Measurements from ENCODE around the gene ADAM19. TPM values are rescaled to one million over a fixed set of nuclear protein-coding genes. Genes with fewer than 3 reads are reported as not detected.

ADAM19 gene
- polyA plus RNA-seq, 2 donors, result 2.1 to 2.3 TPM

DNA sequence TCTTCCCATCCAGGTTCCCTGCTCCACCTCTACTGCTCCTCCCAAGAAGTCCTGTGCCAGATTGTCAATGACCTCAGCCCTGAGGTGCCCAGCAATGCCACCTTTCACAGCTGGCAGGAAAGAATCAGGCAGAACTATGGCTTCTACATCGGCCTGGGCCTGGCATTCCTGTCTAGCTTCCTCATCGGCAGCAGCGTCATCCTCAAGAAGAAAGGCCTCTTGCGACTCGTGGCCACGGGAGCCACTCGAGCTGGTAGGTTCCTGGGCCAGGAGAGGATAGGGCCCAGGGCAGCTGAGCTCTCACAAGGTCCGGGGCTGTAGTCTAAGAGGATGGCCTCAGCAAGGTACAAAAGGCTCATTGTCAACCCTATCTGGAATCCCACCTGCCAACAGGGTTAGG lies 112.5 kb downstream of the ADAM19 start:
- H3K27me3 ChIP-seq (ENCODE audit: control insufficient read depth in 1 of 2, insufficient read depth in 2 of 2, low read length in 2 of 2), result no peaks in the 10 kb centered on the region
- no peaks in the 10 kb centered on the region for H3K9me3 ChIP-seq (ENCODE audit: control insufficient read depth in 2 of 2, insufficient read depth in 1 of 2, low read depth in 1 of 2, low read length in 1 of 2)
- no peak overlapping the region for H3K4me3 ChIP-seq (ENCODE audit: low read depth in 1 of 2, low read length in 2 of 2)
- H3K36me3 ChIP-seq (ENCODE audit: control insufficient read depth in 2 of 2, insufficient read depth in 2 of 2, low read length in 1 of 2), result peaks cover 0 to 7% of the 10 kb centered on the region in 2 donors
- H3K4me1 ChIP-seq (ENCODE audit: control insufficient read depth in 2 of 2, insufficient read depth in 2 of 2, low read length in 1 of 2), result peaks cover 2 to 16% of the 10 kb centered on the region in 2 donors
- WGBS, 2 donors, result 91 to 93% methylated on average over 8 of the region's 8 CpGs
- H3K27ac ChIP-seq (ENCODE audit: low read depth in 2 of 2, low read length in 1 of 2), result peak overlapping the region in 1 of 2 donors; percentile 77

DNA sequence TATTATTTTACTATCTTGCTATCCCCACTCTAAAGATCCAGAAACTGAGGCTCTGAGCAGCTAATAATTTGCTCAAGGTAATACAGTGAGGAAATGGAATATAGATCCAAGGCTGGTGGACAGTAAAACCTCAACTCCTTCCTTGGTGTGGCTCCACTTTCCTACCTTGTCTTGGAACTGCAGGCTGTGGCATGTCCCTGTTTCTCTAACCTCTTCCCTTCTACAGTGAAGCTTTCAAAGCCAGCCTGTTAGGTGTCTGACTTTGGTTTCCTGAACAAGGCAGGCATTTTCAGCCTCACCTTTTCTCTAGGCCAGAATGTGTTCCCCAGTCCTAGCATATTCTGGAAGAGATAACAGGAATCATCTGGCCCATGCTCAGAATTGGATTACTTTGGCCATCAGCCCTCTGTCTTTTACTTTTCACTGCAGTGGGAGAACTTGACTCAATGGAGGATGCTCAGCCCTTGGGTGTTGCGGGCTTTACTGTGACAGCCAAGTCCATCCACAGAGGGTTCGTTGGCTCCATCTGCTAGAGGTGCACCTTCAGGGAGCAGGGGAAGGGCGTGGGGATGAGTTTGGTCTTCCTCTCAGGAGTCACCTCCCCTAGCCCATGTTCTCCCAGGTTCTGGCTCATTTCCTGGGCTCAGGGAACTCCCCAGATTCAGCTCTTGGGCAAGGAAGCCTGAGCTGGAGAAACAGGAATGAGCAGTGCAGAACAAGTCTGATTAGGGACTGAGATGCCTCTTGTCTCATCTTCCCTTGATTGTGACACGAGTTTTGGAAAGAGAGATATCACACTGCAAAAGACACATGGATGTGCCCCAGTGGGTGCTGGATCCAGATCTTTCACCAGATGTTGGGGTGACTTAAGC lies 114.4 kb downstream of the ADAM19 start:
- no peaks in the 10 kb centered on the region for H3K9me3 ChIP-seq (ENCODE audit: control insufficient read depth in 2 of 2, insufficient read depth in 1 of 2, low read depth in 1 of 2, low read length in 1 of 2)
- no peaks in the 10 kb centered on the region for H3K27me3 ChIP-seq (ENCODE audit: control insufficient read depth in 1 of 2, insufficient read depth in 2 of 2, low read length in 2 of 2)
- 60 to 65% methylated on average over 4 of the region's 4 CpGs for WGBS, 2 donors
- peaks cover 2 to 16% of the 10 kb centered on the region in 2 donors for H3K4me1 ChIP-seq (ENCODE audit: control insufficient read depth in 2 of 2, insufficient read depth in 2 of 2, low read length in 1 of 2)
- H3K36me3 ChIP-seq (ENCODE audit: control insufficient read depth in 2 of 2, insufficient read depth in 2 of 2, low read length in 1 of 2), result no peaks in the 10 kb centered on the region
- H3K4me3 ChIP-seq (ENCODE audit: low read depth in 1 of 2, low read length in 2 of 2), result peak overlapping the region in 1 of 2 donors; percentile 60
- peak overlapping the region; percentile 22 to 75 for H3K27ac ChIP-seq (ENCODE audit: low read depth in 2 of 2, low read length in 1 of 2)

DNA sequence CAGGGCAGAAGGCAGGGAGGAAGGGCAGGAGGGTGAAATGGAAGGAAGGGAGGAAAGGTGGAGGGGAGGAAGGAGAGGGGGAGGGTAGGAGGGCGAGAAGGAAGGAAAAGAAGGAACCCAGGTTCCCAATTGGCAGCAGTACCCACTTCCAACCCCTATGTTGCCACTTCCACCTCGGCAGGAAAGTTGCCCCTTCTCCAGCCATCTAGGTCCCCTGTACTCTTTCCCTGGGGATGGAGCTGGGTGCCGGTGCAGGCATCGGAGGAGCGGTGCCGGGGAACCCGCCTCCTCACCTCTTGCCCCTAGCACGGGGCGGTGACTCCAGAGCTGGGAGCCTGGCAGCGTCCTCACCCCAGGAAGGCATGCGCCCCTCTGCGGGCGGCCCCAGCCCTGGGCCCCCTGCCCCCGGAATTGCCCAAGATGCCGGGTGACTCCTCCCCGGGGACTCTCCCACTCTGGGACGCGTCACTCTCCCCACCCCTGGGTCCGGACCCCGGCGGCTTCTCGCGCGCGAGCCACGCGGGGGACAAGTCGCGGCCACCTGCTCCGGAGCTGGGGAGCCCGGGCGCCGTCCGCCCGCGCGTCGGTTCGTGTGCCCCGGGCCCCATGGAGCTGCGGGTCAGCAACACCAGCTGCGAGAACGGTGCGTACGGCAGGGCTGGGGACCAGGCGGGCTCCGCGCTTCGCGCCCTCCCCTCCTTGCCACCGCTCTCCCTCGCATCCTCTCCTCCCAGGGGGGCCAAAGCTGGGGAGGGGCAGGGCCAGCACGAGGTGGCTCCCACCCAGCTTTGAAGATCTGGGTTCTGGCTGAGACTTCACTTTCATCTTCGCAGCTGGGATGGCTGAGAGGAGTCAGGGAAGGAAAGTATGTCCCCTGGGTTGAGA lies 115.6 kb downstream of the ADAM19 start, which contains the start of gene NIPAL4:
NIPAL4 (plus strand) TSS at position 499 of the 885 bp plus-strand sequence; CDS start at position 607, 108 bp downstream.
- Histone ChIP-seq H3K36me3 (ENCODE audit: control insufficient read depth in 2 of 2, insufficient read depth in 2 of 2, low read length in 1 of 2) (no peaks in the 10 kb centered on the region), H3K4me1 (ENCODE audit: control insufficient read depth in 2 of 2, insufficient read depth in 2 of 2, low read length in 1 of 2) (peaks cover 2 to 16% of the 10 kb centered on the region in 2 donors), H3K27me3 (ENCODE audit: control insufficient read depth in 1 of 2, insufficient read depth in 2 of 2, low read length in 2 of 2) (no peaks in the 10 kb centered on the region), H3K4me3 (ENCODE audit: low read depth in 1 of 2, low read length in 2 of 2) (peak within 1 kb of the TSS; percentile 60 to 64), H3K27ac (ENCODE audit: low read depth in 2 of 2, low read length in 1 of 2) (peak within 1 kb of the TSS; percentile 22 to 76), H3K9me3 (ENCODE audit: control insufficient read depth in 2 of 2, insufficient read depth in 1 of 2, low read depth in 1 of 2, low read length in 1 of 2) (no peaks in the 10 kb centered on the region)
- WGBS, 2 donors, result 3% methylated on average over 45 to 54 of the region's 54 CpGs

DNA sequence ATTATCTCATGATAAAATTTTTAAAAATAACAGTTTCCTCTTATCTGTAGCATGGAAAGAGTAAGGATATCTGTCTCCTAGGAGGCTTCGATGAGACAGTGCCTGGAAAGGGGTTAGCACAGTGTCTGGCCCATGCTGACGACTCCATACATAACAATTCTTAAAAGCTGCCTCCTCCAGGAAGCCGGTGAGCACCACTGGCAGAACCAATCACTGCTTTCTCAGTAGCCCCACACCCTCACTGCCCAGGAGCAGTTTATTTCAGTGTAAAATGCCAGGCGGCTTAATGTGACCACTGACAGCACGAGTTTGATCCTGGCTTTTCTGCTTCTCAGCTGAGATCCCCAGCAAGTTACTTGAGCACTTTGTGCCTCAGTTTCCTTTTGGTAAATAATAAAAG lies 116.7 kb downstream of the ADAM19 start:
- peaks cover 2 to 12% of the 10 kb centered on the region in 2 donors for H3K4me1 ChIP-seq (ENCODE audit: control insufficient read depth in 2 of 2, insufficient read depth in 2 of 2, low read length in 1 of 2)
- 90 to 91% methylated on average over 5 of the region's 5 CpGs for WGBS, 2 donors
- H3K9me3 ChIP-seq (ENCODE audit: control insufficient read depth in 2 of 2, insufficient read depth in 1 of 2, low read depth in 1 of 2, low read length in 1 of 2), result no peaks in the 10 kb centered on the region
- no peak overlapping the region for H3K27ac ChIP-seq (ENCODE audit: low read depth in 2 of 2, low read length in 1 of 2)
- no peak overlapping the region for H3K4me3 ChIP-seq (ENCODE audit: low read depth in 1 of 2, low read length in 2 of 2)
- H3K27me3 ChIP-seq (ENCODE audit: control insufficient read depth in 1 of 2, insufficient read depth in 2 of 2, low read length in 2 of 2), result no peaks in the 10 kb centered on the region
- H3K36me3 ChIP-seq (ENCODE audit: control insufficient read depth in 2 of 2, insufficient read depth in 2 of 2, low read length in 1 of 2), result no peaks in the 10 kb centered on the region

DNA sequence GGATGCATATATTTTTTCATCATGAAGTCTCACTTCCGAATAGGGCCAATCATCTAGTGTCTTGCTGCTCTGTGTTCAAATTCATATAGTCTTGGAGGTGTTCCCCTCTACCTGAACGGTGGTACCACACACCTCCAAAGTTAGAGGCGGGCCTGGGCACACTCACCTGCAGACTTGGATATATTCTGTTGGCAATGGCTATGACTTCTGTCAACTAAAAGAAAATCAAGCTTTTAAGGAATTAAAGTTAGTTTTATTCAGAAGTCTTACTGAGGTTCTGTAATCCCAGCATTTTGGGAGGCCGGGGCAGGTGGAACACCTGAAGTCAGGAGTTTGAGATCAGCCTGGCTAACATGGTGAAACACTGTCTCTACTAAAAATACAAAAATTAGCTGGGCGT lies 118.2 kb downstream of the ADAM19 start:
- WGBS, 2 donors, result 92 to 94% methylated on average over 5 of the region's 5 CpGs
- Histone ChIP-seq H3K9me3 (ENCODE audit: control insufficient read depth in 2 of 2, insufficient read depth in 1 of 2, low read depth in 1 of 2, low read length in 1 of 2) (no peaks in the 10 kb centered on the region), H3K4me1 (ENCODE audit: control insufficient read depth in 2 of 2, insufficient read depth in 2 of 2, low read length in 1 of 2) (peaks cover 2 to 3% of the 10 kb centered on the region in 2 donors), H3K27me3 (ENCODE audit: control insufficient read depth in 1 of 2, insufficient read depth in 2 of 2, low read length in 2 of 2) (no peaks in the 10 kb centered on the region), H3K36me3 (ENCODE audit: control insufficient read depth in 2 of 2, insufficient read depth in 2 of 2, low read length in 1 of 2) (no peaks in the 10 kb centered on the region), H3K4me3 (ENCODE audit: low read depth in 1 of 2, low read length in 2 of 2) (no peak overlapping the region), H3K27ac (ENCODE audit: low read depth in 2 of 2, low read length in 1 of 2) (no peak overlapping the region)

DNA sequence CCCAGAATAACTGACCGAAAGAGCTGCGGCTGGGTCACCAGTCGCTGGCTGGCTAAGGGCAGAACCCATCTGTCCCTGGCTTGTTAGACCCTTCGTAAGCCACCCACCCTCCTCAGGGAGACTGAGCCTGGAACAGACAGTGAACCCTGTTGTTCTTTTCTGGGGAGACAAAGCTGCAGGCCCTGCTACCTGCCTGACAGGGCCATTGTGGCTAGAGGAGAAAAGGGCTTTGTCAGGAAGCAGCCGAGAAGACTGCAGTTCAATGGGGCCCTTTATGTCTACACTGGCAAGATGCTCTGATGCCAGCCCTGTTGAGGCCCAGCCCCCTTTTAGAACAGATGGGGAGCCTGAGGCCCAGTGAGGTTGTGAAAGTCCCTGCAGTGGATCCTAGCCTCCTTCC lies 119.3 kb downstream of the ADAM19 start:
- H3K4me1 ChIP-seq (ENCODE audit: control insufficient read depth in 2 of 2, insufficient read depth in 2 of 2, low read length in 1 of 2), result peaks cover 0 to 1% of the 10 kb centered on the region in 2 donors
- 79 to 96% methylated on average over 5 of the region's 5 CpGs for WGBS, 2 donors
- H3K27ac ChIP-seq (ENCODE audit: low read depth in 2 of 2, low read length in 1 of 2), result no peak overlapping the region
- no peaks in the 10 kb centered on the region for H3K36me3 ChIP-seq (ENCODE audit: control insufficient read depth in 2 of 2, insufficient read depth in 2 of 2, low read length in 1 of 2)
- no peaks in the 10 kb centered on the region for H3K27me3 ChIP-seq (ENCODE audit: control insufficient read depth in 1 of 2, insufficient read depth in 2 of 2, low read length in 2 of 2)
- H3K4me3 ChIP-seq (ENCODE audit: low read depth in 1 of 2, low read length in 2 of 2), result no peak overlapping the region
- no peaks in the 10 kb centered on the region for H3K9me3 ChIP-seq (ENCODE audit: control insufficient read depth in 2 of 2, insufficient read depth in 1 of 2, low read depth in 1 of 2, low read length in 1 of 2)

DNA sequence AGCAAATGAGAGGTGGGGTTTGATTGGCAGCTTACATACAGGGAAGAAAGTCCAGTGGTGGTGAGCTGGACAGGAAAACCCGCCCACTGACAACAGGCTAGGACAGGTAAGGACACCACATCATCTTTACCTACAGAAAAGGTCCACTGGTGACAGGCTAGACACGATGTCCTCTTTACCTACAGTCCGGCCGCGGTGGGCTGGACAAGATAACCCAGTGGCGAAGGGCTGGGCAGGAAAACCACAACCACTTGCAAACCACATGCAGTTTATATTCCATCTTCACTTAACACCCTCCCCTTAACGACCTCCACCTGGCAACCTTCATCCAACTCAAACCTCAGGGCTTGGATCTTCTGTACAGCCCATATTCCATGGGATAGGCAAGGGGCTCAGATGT lies 120.5 kb downstream of the ADAM19 start:
- no peaks in the 10 kb centered on the region for H3K36me3 ChIP-seq (ENCODE audit: control insufficient read depth in 2 of 2, insufficient read depth in 2 of 2, low read length in 1 of 2)
- WGBS, 2 donors, result 78 to 81% methylated on average over 7 of the region's 7 CpGs

DNA sequence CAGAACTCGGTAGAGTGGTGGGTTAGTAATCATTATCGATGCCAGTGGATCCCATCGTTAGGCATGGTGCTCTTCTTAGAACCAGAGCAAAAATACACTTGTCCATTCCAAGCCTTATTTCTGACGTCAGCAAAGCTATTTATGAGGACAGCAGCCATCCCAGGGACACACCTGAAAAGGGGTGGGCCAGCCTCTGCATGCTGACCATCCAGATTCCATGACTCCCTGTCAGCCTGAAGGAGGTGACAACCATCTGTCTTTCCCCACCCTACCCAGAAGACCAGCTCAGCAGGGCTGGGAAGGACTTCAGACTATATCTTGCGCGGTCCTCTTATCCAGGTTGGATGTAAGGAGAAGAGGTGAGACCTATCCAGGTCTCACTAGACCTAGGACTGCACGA lies 121.3 kb downstream of the ADAM19 start:
- Histone ChIP-seq H3K27me3 (ENCODE audit: control insufficient read depth in 1 of 2, insufficient read depth in 2 of 2, low read length in 2 of 2) (no peaks in the 10 kb centered on the region), H3K27ac (ENCODE audit: low read depth in 2 of 2, low read length in 1 of 2) (peak overlapping the region in 1 of 2 donors; percentile 59), H3K36me3 (ENCODE audit: control insufficient read depth in 2 of 2, insufficient read depth in 2 of 2, low read length in 1 of 2) (no peaks in the 10 kb centered on the region), H3K4me3 (ENCODE audit: low read depth in 1 of 2, low read length in 2 of 2) (no peak overlapping the region), H3K4me1 (ENCODE audit: control insufficient read depth in 2 of 2, insufficient read depth in 2 of 2, low read length in 1 of 2) (peaks cover 0 to 2% of the 10 kb centered on the region in 2 donors), H3K9me3 (ENCODE audit: control insufficient read depth in 2 of 2, insufficient read depth in 1 of 2, low read depth in 1 of 2, low read length in 1 of 2) (no peaks in the 10 kb centered on the region)
- WGBS, 2 donors, result 82 to 88% methylated on average over 7 of the region's 7 CpGs

More for the DNA sequence above, 120.5 kb downstream of the ADAM19 start:
- Histone ChIP-seq H3K4me3 (ENCODE audit: low read depth in 1 of 2, low read length in 2 of 2) (no peak overlapping the region), H3K9me3 (ENCODE audit: control insufficient read depth in 2 of 2, insufficient read depth in 1 of 2, low read depth in 1 of 2, low read length in 1 of 2) (no peaks in the 10 kb centered on the region), H3K27me3 (ENCODE audit: control insufficient read depth in 1 of 2, insufficient read depth in 2 of 2, low read length in 2 of 2) (no peaks in the 10 kb centered on the region), H3K4me1 (ENCODE audit: control insufficient read depth in 2 of 2, insufficient read depth in 2 of 2, low read length in 1 of 2) (no peaks in the 10 kb centered on the region), H3K27ac (ENCODE audit: low read depth in 2 of 2, low read length in 1 of 2) (peak overlapping the region in 1 of 2 donors; percentile 64)

DNA sequence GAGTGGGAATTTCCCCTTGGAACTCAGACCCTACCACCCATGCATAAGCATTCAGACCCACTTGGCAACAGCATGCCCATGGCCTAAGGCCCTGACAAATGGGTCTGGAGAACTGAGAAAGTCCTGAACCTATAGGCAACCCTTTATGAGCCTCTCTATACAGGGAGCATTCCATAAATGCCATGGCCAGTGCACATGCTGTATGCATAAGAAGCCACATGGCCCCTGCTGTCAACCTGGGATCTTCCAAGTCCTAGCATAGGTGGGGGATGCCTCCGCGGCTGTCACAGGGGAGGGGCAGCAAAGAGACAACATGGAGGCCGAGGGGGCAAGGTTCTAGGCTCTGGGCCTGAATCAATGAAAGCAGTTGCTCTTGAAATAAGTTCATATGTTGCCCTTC lies 123.8 kb downstream of the ADAM19 start:
- no peaks in the 10 kb centered on the region for H3K36me3 ChIP-seq (ENCODE audit: control insufficient read depth in 2 of 2, insufficient read depth in 2 of 2, low read length in 1 of 2)
- no peaks in the 10 kb centered on the region for H3K9me3 ChIP-seq (ENCODE audit: control insufficient read depth in 2 of 2, insufficient read depth in 1 of 2, low read depth in 1 of 2, low read length in 1 of 2)
- H3K4me1 ChIP-seq (ENCODE audit: control insufficient read depth in 2 of 2, insufficient read depth in 2 of 2, low read length in 1 of 2), result peaks cover 0 to 8% of the 10 kb centered on the region in 2 donors
- H3K4me3 ChIP-seq (ENCODE audit: low read depth in 1 of 2, low read length in 2 of 2), result no peak overlapping the region
- no peaks in the 10 kb centered on the region for H3K27me3 ChIP-seq (ENCODE audit: control insufficient read depth in 1 of 2, insufficient read depth in 2 of 2, low read length in 2 of 2)
- H3K27ac ChIP-seq (ENCODE audit: low read depth in 2 of 2, low read length in 1 of 2), result no peak overlapping the region
- WGBS, 2 donors, result 91 to 95% methylated on average over 3 of the region's 3 CpGs

Measured in esophagus (tissue), 2 donors.